SJSA1 (cell line): ENCODE measurements around the gene CRACR2B. TPM values are rescaled to one million over a fixed set of nuclear protein-coding genes. Genes with fewer than 3 reads are reported as not detected.

Experiments
- DNase-seq, 2 experiments: peaks; one replicate each; pipeline ENCODE4 v3.0.0-alpha.2; 2015 to 2020; ENCODE audit warnings: low spot score in 2 of 2, low read depth in 1 of 2
- H3K27ac ChIP-seq: fragments of 250-450 bp; sonication (Bioruptor Pico); 2 replicates; pipeline ENCODE4 v1.5.1; 2020; ENCODE audit warnings: mild to moderate bottlenecking, moderate library complexity
- H3K27me3 ChIP-seq: fragments of 250-450 bp; sonication (Bioruptor Pico); replicated peaks from 2 replicates; pipeline ENCODE4 v1.5.1; 2020; ENCODE audit warnings: mild to moderate bottlenecking, moderate library complexity
- H3K36me3 ChIP-seq: fragments of 250-450 bp; sonication (Bioruptor Pico); 2 replicates; pipeline ENCODE4 v1.5.1; 2020; ENCODE audit warnings: mild to moderate bottlenecking
- H3K4me1 ChIP-seq: fragments of 250-450 bp; sonication (Bioruptor Pico); replicated peaks from 2 replicates; pipeline ENCODE4 v1.6.1; 2021; ENCODE audit warnings: mild to moderate bottlenecking
- H3K4me3 ChIP-seq: fragments of 250-450 bp; sonication (Bioruptor Pico); 2 replicates; pipeline ENCODE4 v1.5.1; 2020; ENCODE audit warnings: mild to moderate bottlenecking
- H3K9me3 ChIP-seq: fragments of 250-450 bp; sonication (Bioruptor Pico); replicated peaks from 2 replicates; pipeline ENCODE4 v1.5.1; 2020; ENCODE audit warnings: mild to moderate bottlenecking
- total RNA-seq: library from RNA; depleted of rRNA; stranded (reverse); fragments of >200 nt; shearing (Covaris generic); gene quantifications from 2 replicates; pipeline ENCODE4 v1.2.3, GENCODE V29; 2014

CRACR2B gene
- total RNA-seq, 1 experiment from 2014 or later: not detected

DNA sequence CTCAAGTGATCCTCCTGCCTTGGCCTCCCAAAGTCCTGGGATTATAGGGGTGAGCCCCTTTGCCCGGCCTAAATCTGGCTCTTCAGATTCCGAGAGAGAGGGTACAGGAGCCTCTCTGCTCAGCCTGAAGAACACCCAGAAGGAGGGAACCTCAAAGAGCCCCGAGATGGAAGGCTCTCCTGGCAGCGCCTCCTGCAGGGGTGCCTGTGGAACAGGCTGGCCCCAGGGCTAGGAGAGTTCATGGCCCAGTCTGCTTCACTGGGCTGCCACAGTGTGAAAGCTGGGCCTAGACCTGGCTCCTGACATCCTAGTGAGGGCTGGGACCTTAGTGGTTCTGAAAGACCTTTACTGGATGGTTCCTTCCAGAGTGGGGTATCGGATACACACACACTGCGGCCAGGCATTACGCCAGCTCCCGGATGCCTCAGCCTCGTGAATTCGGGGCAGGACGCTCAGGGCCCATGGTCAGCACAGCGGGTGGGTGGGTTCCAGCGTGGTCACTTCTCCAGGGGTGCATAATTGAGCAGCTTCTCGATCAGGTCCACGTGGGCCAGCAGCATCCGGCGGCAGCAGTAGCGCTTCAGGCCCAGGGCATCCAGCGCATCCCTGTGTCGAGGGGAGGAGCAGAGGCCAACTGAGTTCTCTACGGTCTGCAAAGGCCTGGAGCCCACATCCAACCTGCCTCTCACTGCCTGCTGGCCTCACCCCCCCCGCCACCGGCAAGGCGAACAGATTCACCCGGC lies 12.3 kb downstream of the CRACR2B start:
- H3K27ac ChIP-seq: no peak overlapping the region
- peaks cover 62% of the 10 kb centered on the region for H3K36me3 ChIP-seq

GRCh38 chr11:841981-842369 lies 14.3 kb downstream of the CRACR2B start:
- H3K4me1 ChIP-seq: peaks cover 38% of the 10 kb centered on the region
- H3K27me3 ChIP-seq: no peaks in the 10 kb centered on the region
- H3K27ac ChIP-seq: peak overlapping the region; percentile 100
- H3K36me3 ChIP-seq: peaks cover 53% of the 10 kb centered on the region
- no peaks in the 10 kb centered on the region for H3K9me3 ChIP-seq
- DNase-seq: peak in 1 of 2 experiments; percentile 25
- peak overlapping the region; percentile 95 for H3K4me3 ChIP-seq

More for the DNA sequence above, 12.3 kb downstream of the CRACR2B start:
- Histone ChIP-seq H3K4me3 (no peak overlapping the region), H3K27me3 (no peaks in the 10 kb centered on the region), H3K4me1 (peaks cover 26% of the 10 kb centered on the region), H3K9me3 (no peaks in the 10 kb centered on the region)
- no peak for DNase-seq

DNA sequence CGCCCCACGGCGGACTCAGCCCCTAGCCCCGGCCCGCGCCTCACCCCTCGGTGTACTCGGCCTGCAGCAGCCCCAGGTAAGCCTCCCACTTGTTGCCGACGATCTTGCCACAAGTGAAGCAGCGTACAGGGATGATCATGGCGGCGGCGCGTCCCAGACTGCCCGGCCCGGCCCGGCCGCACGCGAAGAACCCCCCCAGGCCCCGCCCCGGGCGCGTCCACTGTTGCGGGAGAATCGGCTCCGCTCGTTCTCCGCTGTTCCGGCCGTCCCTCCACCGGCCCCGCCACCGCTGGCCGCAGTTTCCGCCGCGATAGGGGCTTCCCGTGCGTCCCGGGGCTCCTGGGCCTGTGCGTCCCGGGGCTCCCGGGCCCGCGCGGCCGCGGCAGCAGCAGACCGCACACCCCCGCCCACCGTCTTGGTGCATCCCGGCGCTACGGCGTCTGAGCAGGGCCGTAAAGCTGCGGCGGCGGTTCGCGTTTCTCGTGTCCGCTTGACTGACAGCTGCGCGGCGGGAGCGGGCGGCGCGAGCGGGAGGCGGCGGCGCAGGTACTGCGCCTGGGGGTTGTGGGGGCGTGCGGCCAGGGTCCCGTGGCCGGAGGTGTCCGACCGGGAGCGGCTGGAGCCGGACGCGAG lies 14.8 kb downstream of the CRACR2B start, which contains the start of the genes POLR2L and TSPAN4:
POLR2L (minus strand) TSS at position 160 of the 633 bp plus-strand sequence; CDS start at position 139, 21 bp downstream.
TSPAN4 (plus strand) TSS at position 483 of the 633 bp plus-strand sequence. CDS start 7,453 bp downstream, outside the sequence.
- peaks cover 38% of the 10 kb centered on the region for H3K4me1 ChIP-seq
- H3K4me3 ChIP-seq: peak within 1 kb of the TSS; percentile 95
- peaks cover 48% of the 10 kb centered on the region for H3K36me3 ChIP-seq
- DNase-seq: peak; percentile 80 to 82
- H3K27ac ChIP-seq: peak within 1 kb of the TSS; percentile 100
- no peaks in the 10 kb centered on the region for H3K9me3 ChIP-seq
- H3K27me3 ChIP-seq: no peaks in the 10 kb centered on the region

- DNase-seq: peak in 1 of 2 experiments; percentile 25
- Histone ChIP-seq H3K27me3 (no peaks in the 10 kb centered on the region), H3K4me3 (peak overlapping the region; percentile 95), H3K4me1 (peaks cover 35% of the 10 kb centered on the region), H3K9me3 (no peaks in the 10 kb centered on the region), H3K36me3 (peaks cover 42% of the 10 kb centered on the region), H3K27ac (peak overlapping the region; percentile 100)
Observed at GRCh38 chr11:843086-843734, 15.5 kb downstream of the CRACR2B start.

GRCh38 chr11:843818-844692 lies 16.3 kb downstream of the CRACR2B start:
- Histone ChIP-seq H3K9me3 (no peaks in the 10 kb centered on the region), H3K4me1 (peaks cover 35% of the 10 kb centered on the region), H3K36me3 (peaks cover 37% of the 10 kb centered on the region), H3K27me3 (no peaks in the 10 kb centered on the region), H3K27ac (peak overlapping the region; percentile 100), H3K4me3 (peak overlapping the region; percentile 95)
- peak; percentile 81 to 92 for DNase-seq

- Histone ChIP-seq H3K4me3 (peak overlapping the region; percentile 95), H3K27me3 (no peaks in the 10 kb centered on the region), H3K9me3 (no peaks in the 10 kb centered on the region), H3K4me1 (peaks cover 35% of the 10 kb centered on the region), H3K36me3 (peaks cover 27% of the 10 kb centered on the region), H3K27ac (peak overlapping the region; percentile 100)
- DNase-seq: peak; percentile 78 to 86
Observed at GRCh38 chr11:844693-845644, 17.2 kb downstream of the CRACR2B start.

DNA sequence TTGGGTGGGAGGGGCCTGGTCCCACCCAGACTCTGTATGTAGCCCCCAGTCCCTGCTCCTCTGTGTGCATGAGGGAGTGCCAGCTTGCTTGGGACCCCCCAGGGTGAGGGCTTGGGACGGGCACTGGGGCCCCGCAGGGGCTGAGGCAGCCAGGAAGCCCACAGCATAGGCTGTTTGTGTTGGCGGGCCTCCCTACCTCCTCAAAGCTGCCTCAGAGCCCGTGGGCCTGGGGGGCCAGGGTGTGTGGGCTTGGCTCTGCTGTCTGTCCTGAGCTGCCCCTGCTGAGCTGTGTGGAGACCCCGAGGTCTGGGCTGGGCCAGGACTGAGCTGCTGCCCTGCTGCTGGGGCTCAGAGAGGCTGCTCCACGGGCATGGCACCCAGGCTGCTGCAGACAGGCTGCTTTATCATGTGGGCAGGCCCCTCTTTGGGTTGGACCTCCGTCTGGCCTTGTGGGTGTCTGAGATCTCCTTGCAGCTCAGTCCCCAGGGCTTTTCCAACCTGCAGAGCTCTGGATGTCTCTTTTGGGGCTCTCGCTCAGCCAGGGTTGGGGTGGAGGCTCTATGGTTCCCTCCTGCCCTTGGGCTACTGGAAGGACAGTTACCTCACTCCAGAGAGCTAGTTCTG lies 18.3 kb downstream of the CRACR2B start:
- no peak overlapping the region for H3K27ac ChIP-seq
- no peaks in the 10 kb centered on the region for H3K9me3 ChIP-seq
- peak; percentile 28 to 52 for DNase-seq
- no peak overlapping the region for H3K4me3 ChIP-seq
- peaks cover 21% of the 10 kb centered on the region for H3K36me3 ChIP-seq
- peaks cover 31% of the 10 kb centered on the region for H3K4me1 ChIP-seq
- no peaks in the 10 kb centered on the region for H3K27me3 ChIP-seq

DNA sequence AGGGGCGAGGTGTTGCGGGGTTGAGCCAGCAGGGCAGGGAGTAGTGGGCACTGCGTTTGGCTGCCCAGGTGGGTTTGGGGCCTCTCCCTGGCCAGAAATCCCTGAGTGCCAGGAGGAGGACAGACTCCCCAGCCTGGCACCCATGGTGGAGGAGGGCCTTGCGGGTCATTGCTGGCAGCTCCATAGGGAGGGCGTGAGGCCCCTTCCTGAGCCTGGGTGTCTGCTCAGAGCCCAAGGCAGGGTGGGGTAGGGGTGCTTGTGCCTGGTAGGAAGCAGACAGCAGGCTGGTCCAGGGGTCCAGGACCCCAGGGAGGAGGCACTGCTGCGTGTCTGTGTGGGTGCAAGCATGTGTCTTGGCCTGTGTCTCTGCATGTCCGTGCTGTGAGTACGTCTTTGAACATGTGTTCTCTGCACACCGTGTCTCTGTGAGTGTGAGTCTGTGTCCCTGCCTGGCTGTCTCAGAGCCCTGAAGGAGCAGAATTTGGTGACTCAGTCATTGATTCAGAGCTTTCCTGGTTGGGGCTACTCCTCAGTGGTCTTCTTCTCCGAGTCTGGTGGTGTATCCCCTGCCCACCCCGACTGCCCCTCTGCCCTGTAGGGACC lies 18.9 kb downstream of the CRACR2B start:
- Histone ChIP-seq H3K27me3 (no peaks in the 10 kb centered on the region), H3K27ac (no peak overlapping the region), H3K4me3 (no peak overlapping the region), H3K36me3 (peaks cover 15% of the 10 kb centered on the region), H3K4me1 (peaks cover 27% of the 10 kb centered on the region), H3K9me3 (no peaks in the 10 kb centered on the region)
- DNase-seq: no peak

GRCh38 chr11:847876-848275 lies 20.2 kb downstream of the CRACR2B start:
- no peak overlapping the region for H3K27ac ChIP-seq
- peaks cover 27% of the 10 kb centered on the region for H3K4me1 ChIP-seq
- H3K27me3 ChIP-seq: no peaks in the 10 kb centered on the region
- H3K4me3 ChIP-seq: no peak overlapping the region
- peaks cover 6% of the 10 kb centered on the region; the same call in 1 of the 2 replicates for H3K36me3 ChIP-seq
- no peaks in the 10 kb centered on the region for H3K9me3 ChIP-seq
- no peak for DNase-seq

DNA sequence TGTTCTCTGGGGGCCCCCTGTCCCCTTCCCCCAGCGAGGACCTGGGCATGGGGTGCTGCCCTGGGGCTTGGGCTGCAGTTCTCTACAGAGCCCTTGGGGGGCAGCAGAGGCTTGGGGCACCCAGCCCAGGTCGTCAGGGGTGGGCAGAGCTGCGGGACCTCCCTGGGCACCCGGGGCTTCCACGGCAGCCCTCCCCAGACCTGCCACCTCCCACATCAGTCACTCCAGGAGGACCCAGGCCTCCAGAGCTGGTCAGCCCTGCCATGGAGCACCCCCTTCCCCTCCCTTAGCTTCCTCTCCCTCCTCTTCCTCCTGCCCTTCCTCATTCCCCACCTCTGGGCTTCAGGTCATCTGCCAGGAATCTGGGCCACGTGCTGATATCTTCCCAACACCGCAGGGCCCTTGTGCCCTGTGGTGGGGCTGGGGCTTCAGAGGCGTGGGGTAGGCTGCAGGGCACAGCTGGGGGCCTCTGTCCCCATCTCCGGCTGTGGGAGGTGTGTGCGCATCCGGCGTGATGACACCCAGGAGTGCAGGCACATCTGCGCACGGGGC lies 20.7 kb downstream of the CRACR2B start:
- H3K27ac ChIP-seq: no peak overlapping the region
- H3K4me1 ChIP-seq: peaks cover 27% of the 10 kb centered on the region
- no peaks in the 10 kb centered on the region for H3K9me3 ChIP-seq
- peaks cover 6% of the 10 kb centered on the region; the same call in 1 of the 2 replicates for H3K36me3 ChIP-seq
- no peak overlapping the region for H3K4me3 ChIP-seq
- no peaks in the 10 kb centered on the region for H3K27me3 ChIP-seq
- DNase-seq: no peak

DNA sequence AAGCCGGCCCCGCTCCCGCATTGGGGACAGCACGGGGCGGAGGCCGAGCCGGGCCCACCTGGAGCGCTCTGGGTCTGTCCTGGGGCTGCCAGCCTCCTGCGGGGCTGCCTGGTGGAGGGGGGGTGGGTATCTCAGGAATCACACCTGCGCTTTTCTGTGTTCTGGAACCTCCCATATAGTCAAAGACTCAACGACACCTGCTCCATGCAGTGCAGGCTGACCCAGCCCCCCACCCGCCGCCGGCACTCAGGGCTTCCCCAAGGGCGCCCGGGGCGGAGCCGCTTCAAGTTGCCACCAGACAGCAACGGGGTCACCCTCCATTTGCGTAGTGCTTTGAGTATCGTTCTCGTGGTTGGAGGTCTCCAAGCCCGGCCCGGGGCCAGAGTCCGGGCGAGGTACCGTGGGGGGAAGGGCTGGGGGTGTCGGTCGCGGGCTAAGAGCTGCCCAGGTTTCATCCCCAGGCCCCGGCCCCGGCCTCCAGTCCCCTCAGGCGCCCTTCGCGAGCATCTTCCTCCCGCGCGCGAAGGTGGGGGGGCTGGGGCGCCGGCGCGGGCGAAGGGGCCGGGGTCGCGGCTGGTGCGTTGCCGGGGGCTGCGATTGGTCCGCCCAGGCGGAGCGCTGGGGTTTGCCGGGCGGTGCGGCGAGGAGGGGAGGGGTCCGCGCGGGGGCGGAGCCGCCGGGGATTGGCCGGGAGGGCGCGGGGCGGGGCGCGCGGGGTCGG lies 21.5 kb downstream of the CRACR2B start:
- Histone ChIP-seq H3K4me3 (no peak overlapping the region), H3K27me3 (no peaks in the 10 kb centered on the region), H3K4me1 (peaks cover 22% of the 10 kb centered on the region), H3K36me3 (peaks cover 6% of the 10 kb centered on the region; the same call in 1 of the 2 replicates), H3K9me3 (no peaks in the 10 kb centered on the region), H3K27ac (no peak overlapping the region)
- DNase-seq: no peak
